AG09319 (cell line): ENCODE data around the gene CNTNAP5.

Experiments used
- DNase-seq: peaks from one replicate; pipeline ENCODE4 v3.0.0-alpha.2; 2010; ENCODE audit warnings: low read depth; ENCODE audit errors: extremely low read depth
- CTCF ChIP-seq: IDR thresholded peaks from 2 replicates; pipeline ENCODE4 v1.5.1; 2011; ENCODE audit warnings: low read depth, mild to moderate bottlenecking, inconsistent platforms, low read length, moderate library complexity

Gene CNTNAP5

GRCh38 chr2:124250433-124250832 lies 225.3 kb downstream of the CNTNAP5 start:
- TF ChIP-seq CTCF: no peak
- DNase-seq: no peak

- no peak for TF ChIP-seq CTCF
- DNase-seq: no peak
Measured at GRCh38 chr2:124254621-124255020, 229.5 kb downstream of the CNTNAP5 start.

GRCh38 chr2:124257120-124257519 lies 232.0 kb downstream of the CNTNAP5 start:
- no peak for DNase-seq
- TF ChIP-seq CTCF: no peak

GRCh38 chr2:124258140-124258880 lies 233.2 kb downstream of the CNTNAP5 start:
- no peak for DNase-seq
- no peak for TF ChIP-seq CTCF

GRCh38 chr2:124261456-124261855 lies 236.4 kb downstream of the CNTNAP5 start:
- TF ChIP-seq CTCF: no peak
- DNase-seq: no peak

GRCh38 chr2:124264551-124265091 lies 239.5 kb downstream of the CNTNAP5 start:
- DNase-seq: no peak
- TF ChIP-seq CTCF: no peak

GRCh38 chr2:124267794-124268193 lies 242.7 kb downstream of the CNTNAP5 start:
- no peak for DNase-seq
- no peak for TF ChIP-seq CTCF
